ENCODE measurements around the gene A1BG. TPM values are rescaled to one million over a fixed set of nuclear protein-coding genes. Genes with fewer than 3 reads are reported as not detected.

A1BG gene
- total RNA-seq, 6 experiments from 2014 or later = 897 to 2,313 (median 1,164) TPM

GRCh38 chr19:58332697-58333096 is 20.6 kb downstream of the A1BG start:
- intact Hi-C loops (cut with DNase I) = no loop called here
- ATAC-seq (no peak), DNase-seq (no peak)
- Histone ChIP-seq H3K4me1 (peaks cover 0 to 43% (median 12%) of the 10 kb centered on the region in 4 donors), H3K9me3 (no peaks in the 10 kb centered on the region), H3K36me3 (no peaks in the 10 kb centered on the region), H3K27ac (no peak overlapping the region), H3K27me3 (no peaks in the 10 kb centered on the region), H3K4me3 (no peak overlapping the region)
- 67% methylated on average over 1 of the region's 1 CpG for WGBS (ENCODE audit: insufficient coverage, low coverage, low lambda C conversion rate, missing lambda C conversion rate)
- TF ChIP-seq CTCF (IDR thresholded peaks at IDR 0.05) (no peak), POLR2A (IDR thresholded peaks at IDR 0.05) (no peak)

GRCh38 chr19:58330458-58330857 is 22.8 kb downstream of the A1BG start:
- 42% methylated on average over 4 of the region's 4 CpGs for WGBS (ENCODE audit: insufficient coverage, low coverage, low lambda C conversion rate, missing lambda C conversion rate)
- intact Hi-C loops (cut with DNase I) = no loop called here
- Histone ChIP-seq H3K4me3 (no peak overlapping the region), H3K27ac (peak overlapping the region in 2 of 3 donors; percentile 9 to 20), H3K4me1 (peaks cover 0 to 32% (median 6%) of the 10 kb centered on the region in 4 donors), H3K9me3 (no peaks in the 10 kb centered on the region), H3K27me3 (no peaks in the 10 kb centered on the region), H3K36me3 (no peaks in the 10 kb centered on the region)
- ATAC-seq (peak; percentile 10 to 44 (median 12)), DNase-seq (no peak)
- TF ChIP-seq POLR2A (IDR thresholded peaks at IDR 0.05) (peak; percentile 33), CTCF (IDR thresholded peaks at IDR 0.05) (no peak)

- no peaks in the 10 kb centered on the region for H3K9me3 ChIP-seq
- no peaks in the 10 kb centered on the region for H3K36me3 ChIP-seq
- peaks cover 0 to 32% (median 5%) of the 10 kb centered on the region in 4 donors for H3K4me1 ChIP-seq
- DNase-seq (no peak), ATAC-seq (no peak)
- WGBS (ENCODE audit: insufficient coverage, low coverage, low lambda C conversion rate, missing lambda C conversion rate) = 71% methylated on average over 7 of the region's 10 CpGs
- no peak overlapping the region for H3K27ac ChIP-seq
- no peak overlapping the region for H3K4me3 ChIP-seq
- H3K27me3 ChIP-seq = no peaks in the 10 kb centered on the region
- intact Hi-C loops (cut with DNase I) = no loop called here
- TF ChIP-seq CTCF (IDR thresholded peaks at IDR 0.05) (no peak), POLR2A (IDR thresholded peaks at IDR 0.05) (no peak)
Observed at GRCh38 chr19:58328999-58329398, 24.3 kb downstream of the A1BG start.

- H3K27me3 ChIP-seq = no peaks in the 10 kb centered on the region
- H3K4me3 ChIP-seq = peak within 1 kb of the TSS; percentile 76 to 99 (median 91)
- peak within 1 kb of the TSS; percentile 76 to 91 (median 90) for H3K27ac ChIP-seq
- under 1% methylated on average over 37 of the region's 62 CpGs for WGBS (ENCODE audit: insufficient coverage, low coverage, low lambda C conversion rate, missing lambda C conversion rate)
- no peaks in the 10 kb centered on the region for H3K9me3 ChIP-seq
- intact Hi-C loops (cut with DNase I) = no loop called here
- no peaks in the 10 kb centered on the region for H3K36me3 ChIP-seq
- H3K4me1 ChIP-seq = peaks cover 0 to 32% (median 5%) of the 10 kb centered on the region in 4 donors
- peak; percentile 98 to 99 (median 98) for DNase-seq
- TF ChIP-seq POLR2A (IDR thresholded peaks at IDR 0.05) (peak; percentile 79), CTCF (IDR thresholded peaks at IDR 0.05) (no peak)
- peak; percentile 92 to 96 (median 94) for ATAC-seq
Observed at GRCh38 chr19:58326914-58327726, 26.2 kb downstream of the A1BG start, which contains the start of gene ZSCAN22. ZSCAN22 (plus strand) TSS chr19:58326994; CDS start chr19:58334803, 7,809 bp downstream.

Data from right lobe of liver (tissue), 6 donors.